GM18505 (cell line): Measurements from ENCODE around the gene COX14.

ENCODE experiments used
- ATAC-seq: cut with Tn5 transposase; IDR thresholded peaks from one replicate; pipeline ENCODE4 v1.9.1; 2021; ENCODE audit not compliant: unreplicated experiment
- POLR2A ChIP-seq: IDR thresholded peaks from 4 replicates; pipeline ENCODE4 v1.6.1; 2011; ENCODE audit warnings: borderline replicate concordance; ENCODE audit not compliant: insufficient read depth, insufficient read length; ENCODE audit errors: extremely low read depth

The COX14 gene

GRCh38 chr12:50111693-50112455, at the start of gene COX14:
COX14 (plus strand) TSS chr12:50112236; CDS start chr12:50120044, 7,808 bp downstream.
- peak; percentile 97 for TF ChIP-seq POLR2A

GRCh38 chr12:50062728-50063460, 49.1 kb upstream of the COX14 start:
- no peak for TF ChIP-seq POLR2A

More at GRCh38 chr12:50111693-50112455, at the start of gene COX14:
- ATAC-seq: peak; percentile 85

GRCh38 chr12:50065726-50066310, 46.2 kb upstream of the COX14 start:
- no peak for ATAC-seq
- no peak for TF ChIP-seq POLR2A

More at GRCh38 chr12:50062728-50063460, 49.1 kb upstream of the COX14 start:
- ATAC-seq: no peak

DNA sequence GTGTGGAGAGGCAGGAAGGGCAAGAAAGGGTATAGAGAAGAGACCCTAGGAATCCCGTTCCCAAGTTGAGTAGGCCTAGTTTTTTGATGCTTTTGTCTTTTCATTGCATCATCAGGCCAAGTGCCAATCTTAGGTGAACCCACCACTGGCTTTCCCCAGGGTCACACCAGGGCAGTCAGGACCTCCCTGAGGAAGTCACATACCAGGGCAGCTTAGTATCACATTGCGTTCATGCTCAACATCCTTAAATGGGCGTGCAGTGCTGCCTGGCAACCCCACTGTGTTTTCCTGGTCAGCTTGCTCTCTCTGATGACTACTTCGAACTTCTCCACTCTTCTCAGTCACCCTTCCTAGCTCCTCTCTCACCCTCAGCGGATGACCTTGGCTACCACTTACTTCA, 45.6 kb upstream of the COX14 start:
- ATAC-seq: no peak

DNA sequence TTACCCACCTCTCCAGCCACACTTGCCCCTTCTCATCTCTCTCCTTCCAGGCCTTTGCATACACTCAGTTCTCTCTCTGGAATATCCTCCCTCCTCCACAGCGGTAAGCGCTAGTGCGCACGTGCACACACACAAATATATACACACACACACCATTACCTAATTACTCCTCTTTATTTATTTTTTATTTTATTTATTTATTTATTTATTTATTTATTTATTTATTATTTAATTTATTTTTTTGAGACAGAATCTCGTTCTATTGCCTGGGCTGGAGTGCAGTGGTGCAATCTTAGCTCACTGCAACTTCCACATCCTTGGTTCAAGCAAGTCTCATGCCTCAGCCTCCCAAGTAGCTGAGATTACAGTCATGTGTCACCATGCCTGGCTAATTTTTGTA, 43.0 kb upstream of the COX14 start:
- ATAC-seq: no peak
- TF ChIP-seq POLR2A: no peak

More for the DNA sequence above, 45.6 kb upstream of the COX14 start:
- TF ChIP-seq POLR2A: no peak

- ATAC-seq: no peak
- TF ChIP-seq POLR2A: no peak
Measured at GRCh38 chr12:50069539-50069938, 42.5 kb upstream of the COX14 start.

DNA sequence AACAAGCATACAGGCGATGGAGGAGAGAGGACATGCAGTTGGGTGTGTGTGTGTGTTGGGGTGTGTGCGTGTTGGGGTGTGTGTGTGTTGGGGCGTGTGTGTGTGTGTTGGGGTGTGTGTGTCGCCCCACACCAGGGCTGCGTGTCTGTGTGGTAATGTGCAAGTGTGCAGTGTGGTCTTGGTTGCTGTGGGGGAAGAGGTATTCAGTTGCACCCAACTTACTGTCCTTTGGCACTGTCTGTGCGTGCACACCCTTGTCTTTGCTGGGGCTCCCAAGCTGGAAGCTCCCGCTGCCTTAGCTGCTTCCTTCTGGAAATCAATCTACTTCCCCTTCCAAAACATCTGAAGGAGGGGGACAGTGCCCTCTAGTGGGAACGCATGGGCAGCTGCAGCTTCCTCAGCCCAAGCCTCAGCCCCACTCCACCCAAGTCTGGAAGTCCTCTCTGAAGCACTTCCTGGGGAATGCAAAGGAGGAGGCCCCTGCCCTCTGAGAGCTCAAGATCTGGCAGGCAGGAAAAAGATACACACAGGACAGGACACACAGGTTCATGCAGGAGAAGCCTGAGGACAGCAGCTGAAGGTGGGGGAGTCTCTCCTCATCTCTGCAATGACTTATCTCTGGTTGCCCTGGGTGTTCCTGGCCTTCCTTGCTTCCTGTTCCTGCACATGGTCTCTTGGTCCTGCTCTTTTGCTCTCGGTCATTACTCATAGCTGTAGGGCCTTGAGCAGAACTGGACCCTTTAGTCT, 41.5 kb upstream of the COX14 start:
- ATAC-seq: no peak
- no peak for TF ChIP-seq POLR2A

- no peak for ATAC-seq
- TF ChIP-seq POLR2A: no peak
Measured at GRCh38 chr12:50072198-50072907, 39.7 kb upstream of the COX14 start.

DNA sequence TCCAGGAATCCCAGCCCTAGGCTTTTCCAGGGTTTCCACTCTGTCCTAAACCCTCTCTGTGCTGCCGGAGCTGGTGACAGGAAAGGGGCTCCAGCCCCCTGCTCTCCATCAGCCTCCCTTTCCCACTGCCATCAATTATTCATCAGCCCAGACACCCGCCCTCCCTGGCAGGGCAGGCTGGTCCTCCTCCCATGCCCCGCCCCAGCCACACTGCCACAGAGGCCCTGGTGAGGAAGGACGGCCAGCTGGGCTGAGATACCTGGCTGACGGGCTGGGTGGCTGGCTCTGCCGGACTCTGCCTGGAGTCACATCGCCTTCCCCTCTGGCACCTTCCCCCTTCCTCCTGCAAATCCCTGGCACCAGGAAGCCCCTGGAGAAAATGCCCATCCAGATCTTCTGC, 38.8 kb upstream of the COX14 start:
- ATAC-seq: no peak
- TF ChIP-seq POLR2A: no peak

DNA sequence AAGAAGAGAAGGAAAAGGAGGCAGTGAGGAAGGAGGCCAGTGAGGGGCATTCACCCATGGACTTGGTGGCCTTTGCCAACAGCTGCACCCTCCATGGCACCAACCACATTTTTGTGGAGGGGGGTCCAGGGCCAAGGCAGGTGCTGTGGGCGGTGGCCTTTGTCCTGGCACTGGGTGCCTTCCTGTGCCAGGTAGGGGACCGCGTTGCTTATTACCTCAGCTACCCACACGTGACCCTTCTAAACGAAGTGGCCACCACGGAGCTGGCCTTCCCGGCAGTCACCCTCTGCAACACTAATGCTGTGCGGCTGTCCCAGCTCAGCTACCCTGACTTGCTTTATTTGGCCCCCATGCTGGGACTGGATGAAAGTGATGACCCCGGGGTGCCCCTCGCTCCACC, 38.3 kb upstream of the COX14 start:
- ATAC-seq: no peak
- TF ChIP-seq POLR2A: no peak

DNA sequence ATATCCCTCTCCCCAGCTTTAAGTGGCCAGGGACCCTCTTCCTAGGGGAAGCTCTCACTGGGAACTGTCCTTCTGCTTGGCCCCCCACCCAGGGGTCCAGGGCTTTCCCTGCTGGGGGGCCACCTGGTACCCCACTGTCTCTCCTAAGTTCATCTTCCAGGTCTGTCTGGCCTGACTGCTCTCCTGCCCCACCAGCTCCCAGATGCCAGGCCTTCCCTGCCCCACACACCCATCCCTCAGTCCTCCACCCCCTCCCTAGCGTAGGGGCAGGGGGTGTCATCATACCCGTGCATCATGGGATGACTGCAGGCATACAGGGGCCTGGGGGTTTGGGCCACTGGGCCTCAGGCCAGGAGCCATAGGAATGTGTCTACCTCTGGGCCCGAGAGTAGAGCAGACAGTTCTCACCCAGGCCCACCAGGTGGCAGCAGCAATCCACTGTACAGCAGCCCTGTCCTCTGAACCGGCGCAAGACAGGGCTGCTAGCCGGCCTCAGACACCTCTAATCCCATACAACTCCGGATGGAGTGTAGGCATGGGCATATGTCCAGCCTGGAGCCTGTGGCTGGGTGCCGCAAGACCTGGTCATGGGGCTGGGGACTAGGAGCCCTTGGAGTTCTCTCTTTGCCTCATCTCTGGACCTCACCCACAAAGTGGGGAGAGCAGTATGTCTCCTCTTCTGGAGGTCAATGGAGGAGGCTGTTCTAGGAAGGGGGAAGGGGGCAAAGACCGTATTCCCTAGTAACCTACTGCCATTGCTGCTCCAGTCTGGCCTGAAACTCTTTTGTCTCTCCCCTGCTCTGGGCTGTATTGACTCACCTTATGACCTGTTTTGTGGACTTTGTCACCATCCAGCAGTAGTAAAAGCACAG, 36.9 kb upstream of the COX14 start:
- TF ChIP-seq POLR2A: no peak
- peak; percentile 70 for ATAC-seq

DNA sequence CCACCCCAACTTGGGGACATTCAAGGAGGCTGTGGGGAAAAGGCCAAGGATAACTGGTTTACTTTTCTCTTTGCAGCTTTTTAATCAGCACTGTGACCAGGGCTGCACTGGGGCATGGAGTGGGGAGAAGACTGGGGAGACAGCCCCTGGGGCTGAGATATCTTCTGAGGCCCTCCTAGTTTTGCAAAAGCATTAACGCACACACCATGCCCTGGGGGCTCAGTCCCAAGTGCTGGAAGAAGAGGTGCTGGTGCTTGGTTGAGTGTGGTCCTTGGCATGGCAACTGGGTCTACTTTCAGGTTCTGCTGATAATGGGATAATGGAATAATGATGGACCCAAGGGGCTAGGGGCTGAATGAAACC, 36.2 kb upstream of the COX14 start:
- ATAC-seq: no peak
- TF ChIP-seq POLR2A: no peak
